GM10266 (cell line): ENCODE results near the gene ZNF503.

Source experiments
- DNase-seq: peaks from one replicate; pipeline ENCODE4 v3.0.0; 2012; ENCODE audit errors: extremely low spot score
- TF ChIP-seq, protein P1 (sequence below): IDR thresholded peaks from 2 replicates; pipeline ENCODE4 v1.5.1; 2012; ENCODE audit warnings: mild to moderate bottlenecking, low read depth; ENCODE audit not compliant: control insufficient read depth, insufficient read depth; ENCODE audit errors: missing control alignments

ZNF503 gene

DNA sequence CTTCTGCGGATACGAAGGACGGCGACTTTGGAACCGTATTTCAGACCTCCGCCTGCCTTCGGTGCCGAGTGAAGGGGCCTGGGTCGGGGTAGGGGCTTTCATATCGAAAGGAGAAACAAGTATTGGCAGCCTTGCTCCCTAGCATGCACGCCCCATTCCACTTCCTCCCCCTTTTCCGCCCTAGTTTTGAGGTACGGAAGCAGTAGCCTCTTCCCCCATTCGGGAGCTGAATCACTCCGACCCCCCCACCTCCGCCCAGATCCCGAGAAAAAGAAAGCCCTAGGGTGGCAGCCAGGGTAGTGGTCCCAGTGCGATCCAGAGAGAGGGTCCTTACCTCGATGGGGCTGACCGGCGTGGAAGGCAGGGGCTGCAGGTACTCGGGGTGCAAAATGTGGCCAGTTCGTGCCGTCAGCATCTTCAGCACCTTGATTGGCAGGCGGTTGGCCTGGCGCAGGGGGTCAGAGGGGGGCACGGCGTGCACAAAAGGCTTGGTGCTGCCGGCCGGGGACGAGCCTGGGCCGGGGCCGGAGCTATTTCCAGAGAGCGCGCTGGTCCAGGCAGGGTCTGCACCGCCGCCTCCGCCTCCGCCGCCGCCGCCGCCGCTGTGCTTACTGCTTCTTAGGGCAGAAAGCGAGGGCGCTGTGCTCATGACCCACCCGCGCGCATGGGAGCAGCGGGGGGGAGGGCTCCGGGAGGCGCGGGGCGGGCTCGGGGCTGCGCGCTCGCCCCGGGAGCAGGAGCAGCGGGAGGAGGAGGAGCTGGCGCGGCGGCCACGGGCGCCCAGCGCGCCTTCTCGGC, 594 bp downstream of the ZNF503 start:
- TF ChIP-seq, protein P1, sequence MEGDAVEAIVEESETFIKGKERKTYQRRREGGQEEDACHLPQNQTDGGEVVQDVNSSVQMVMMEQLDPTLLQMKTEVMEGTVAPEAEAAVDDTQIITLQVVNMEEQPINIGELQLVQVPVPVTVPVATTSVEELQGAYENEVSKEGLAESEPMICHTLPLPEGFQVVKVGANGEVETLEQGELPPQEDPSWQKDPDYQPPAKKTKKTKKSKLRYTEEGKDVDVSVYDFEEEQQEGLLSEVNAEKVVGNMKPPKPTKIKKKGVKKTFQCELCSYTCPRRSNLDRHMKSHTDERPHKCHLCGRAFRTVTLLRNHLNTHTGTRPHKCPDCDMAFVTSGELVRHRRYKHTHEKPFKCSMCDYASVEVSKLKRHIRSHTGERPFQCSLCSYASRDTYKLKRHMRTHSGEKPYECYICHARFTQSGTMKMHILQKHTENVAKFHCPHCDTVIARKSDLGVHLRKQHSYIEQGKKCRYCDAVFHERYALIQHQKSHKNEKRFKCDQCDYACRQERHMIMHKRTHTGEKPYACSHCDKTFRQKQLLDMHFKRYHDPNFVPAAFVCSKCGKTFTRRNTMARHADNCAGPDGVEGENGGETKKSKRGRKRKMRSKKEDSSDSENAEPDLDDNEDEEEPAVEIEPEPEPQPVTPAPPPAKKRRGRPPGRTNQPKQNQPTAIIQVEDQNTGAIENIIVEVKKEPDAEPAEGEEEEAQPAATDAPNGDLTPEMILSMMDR = no peak
- DNase-seq = peak; percentile 62

DNA sequence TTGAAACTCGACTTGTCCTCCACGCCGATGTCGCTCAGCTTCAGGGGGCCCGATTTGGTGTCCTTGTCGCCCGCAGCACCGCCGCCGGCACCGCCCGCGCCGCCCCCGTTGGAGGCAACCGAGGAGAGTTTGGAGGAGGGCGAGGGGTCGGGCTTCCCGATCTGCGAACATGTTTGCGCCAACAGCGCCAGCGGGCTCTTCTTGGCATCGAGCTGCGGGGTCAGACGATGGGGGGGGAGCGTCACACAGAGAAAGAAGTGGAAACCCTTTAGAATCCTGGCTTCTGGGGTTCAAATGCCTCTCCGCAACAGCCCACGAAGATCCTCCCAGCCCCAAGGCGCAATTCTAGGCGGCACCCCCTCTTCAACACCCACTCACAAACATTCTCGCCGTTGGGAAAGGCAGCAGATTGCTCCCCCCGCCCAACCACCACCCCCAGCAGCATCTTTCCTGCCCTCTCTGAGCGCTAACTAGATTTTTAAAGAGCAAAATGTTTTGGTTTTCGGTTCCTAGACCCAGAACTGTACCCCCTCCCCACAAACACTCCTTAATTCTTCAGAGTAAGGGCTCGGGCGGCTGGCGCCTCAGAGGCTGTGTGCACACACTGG, 1.3 kb downstream of the ZNF503 start:
- peak; percentile 55 for DNase-seq
- TF ChIP-seq, protein P1 = no peak

DNA sequence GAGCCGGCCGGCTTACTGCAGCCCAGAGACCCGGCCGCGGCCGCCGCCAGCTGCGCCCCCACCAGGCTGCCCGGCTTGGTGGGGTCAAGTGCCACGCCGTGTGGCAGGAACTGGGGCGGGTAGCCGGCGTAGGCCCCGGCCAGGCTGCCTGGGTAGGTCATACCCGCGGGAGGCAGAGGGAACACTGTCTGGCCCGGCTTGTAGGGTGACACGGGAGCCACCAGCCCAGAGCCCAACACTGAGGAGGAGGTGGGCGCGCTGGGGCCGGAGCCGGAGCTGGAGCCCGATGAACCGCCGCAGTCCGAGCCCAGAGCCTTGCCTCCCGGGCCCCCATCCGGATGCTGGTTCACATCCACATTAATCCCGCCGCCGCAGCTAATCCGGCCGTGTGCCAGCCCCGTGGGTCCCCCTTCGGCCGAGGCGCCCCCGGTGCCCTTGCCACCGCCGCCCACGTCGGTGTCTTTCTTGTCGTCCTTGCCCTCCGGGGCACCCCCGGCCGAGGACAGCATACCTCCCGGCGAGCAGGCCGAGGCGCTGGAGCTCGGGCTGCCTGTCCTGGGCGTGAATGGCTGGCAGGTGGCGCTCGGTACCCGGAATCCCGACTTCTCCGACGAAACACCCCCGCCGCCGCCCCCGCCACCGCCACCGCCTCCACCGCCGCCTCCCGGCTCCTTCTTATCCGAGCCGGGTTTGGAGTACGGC, 2.0 kb downstream of the ZNF503 start:
- TF ChIP-seq, protein P1 = peak; percentile 65
- peak; percentile 82 for DNase-seq

DNA sequence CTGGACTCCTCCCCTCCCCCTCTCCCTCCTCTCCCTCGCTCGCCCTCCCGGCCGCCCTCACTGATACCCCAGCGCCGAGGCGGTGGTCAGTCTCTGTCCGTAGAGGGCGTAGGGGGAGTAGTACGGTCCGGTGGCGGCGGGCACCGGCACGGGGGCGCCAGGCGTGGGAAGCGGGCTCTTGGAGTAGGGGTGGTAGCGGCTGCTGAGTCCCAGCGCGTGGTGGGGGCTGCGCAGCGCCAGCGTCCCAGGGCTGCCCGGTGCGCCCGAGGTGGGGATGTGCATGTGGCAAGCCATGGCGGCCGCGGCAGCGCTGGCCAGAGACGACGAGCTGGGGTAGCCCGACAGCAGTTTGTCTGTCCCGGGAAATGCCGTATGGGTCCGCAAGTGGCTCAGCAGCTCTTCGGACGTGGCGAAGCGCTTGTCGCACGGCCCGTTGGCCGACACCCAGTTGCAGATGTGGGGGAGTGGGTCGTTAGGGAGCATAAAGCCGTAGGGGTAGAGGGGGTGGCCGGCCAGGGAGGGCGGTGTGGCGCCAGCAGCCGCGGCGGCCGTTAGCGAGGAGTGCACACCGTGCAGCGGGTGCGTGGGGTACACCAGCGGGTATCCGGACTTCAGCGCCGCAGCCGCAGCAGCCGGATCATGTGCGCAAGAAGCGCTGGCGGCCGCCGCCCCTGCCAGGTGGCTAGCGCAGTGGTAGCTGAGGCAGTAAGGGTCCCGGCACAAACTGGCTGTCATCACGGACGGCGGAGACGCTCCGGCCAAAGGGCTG, 2.7 kb downstream of the ZNF503 start:
- TF ChIP-seq, protein P1 = no peak
- DNase-seq = no peak

DNA sequence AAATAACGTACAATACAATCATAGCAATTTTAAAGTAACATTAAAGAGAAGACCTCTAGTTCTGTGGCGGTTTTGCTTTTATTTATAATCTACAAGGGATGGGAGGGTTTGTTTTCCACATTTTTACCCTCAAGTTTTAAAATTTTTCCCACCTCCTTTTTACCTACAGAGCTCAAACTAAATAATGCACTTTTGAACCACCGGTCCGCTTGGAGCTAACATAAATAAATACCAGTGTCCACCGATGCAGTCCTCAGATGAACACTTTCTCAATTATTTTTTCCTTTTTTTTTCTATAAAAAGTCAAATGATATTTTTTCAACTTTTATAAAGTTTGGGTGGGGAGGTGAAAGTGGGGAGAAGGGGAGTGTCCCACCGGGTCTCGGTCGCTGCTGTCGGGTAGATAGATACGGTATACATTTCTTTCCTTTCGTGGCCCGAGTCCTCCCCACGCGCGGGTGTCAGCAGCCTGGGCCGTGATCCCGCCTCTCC, 3.3 kb downstream of the ZNF503 start:
- TF ChIP-seq, protein P1 = no peak
- no peak for DNase-seq

DNA sequence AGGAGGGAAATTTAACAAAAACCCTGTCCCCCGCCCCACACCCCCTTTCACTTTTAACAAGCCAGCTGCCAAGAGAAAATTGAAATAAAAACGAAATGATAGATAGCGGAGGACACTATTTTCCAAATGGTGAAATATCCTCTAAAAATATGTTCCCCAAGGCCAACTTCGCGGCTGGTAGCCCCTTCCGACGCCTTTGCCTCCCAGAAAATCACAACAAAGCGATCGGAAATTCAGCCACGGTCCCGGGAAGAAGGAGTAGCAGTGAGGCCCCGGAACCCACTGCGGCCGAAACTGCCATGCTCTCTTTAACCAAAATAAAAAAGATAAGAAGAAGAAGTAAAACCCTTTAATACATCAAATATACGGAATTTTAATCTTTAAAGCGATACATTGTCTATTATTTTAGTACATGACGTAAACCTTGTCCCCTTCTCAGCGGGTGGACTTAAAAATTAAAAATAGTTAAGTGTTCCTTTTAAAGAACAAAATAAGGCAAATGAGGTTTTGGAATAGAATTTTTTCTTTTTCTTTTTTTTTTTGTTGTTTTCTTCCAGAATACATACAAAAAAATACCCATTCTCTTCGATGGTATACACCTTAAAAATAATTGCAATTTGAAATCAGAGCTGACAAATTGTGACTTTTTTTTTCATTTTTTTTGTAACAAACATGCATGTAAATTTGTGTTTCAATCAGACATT, 3.9 kb downstream of the ZNF503 start:
- DNase-seq = no peak
- TF ChIP-seq, protein P1 = no peak
